ENCODE measurements around the gene KLF4. TPM values are rescaled to one million over a fixed set of nuclear protein-coding genes. Genes with fewer than 3 reads are reported as not detected.

The KLF4 gene
- total RNA-seq, 1 donor from 2014 or later, result 14.7 TPM

GRCh38 chr9:107523539-107523938 lies 34.0 kb upstream of the KLF4 start:
- Mint-ChIP-seq H3K4me1 (no peaks in the 10 kb centered on the region), H3K4me3 (no peak overlapping the region), H3K36me3 (no peaks in the 10 kb centered on the region), H3K9me3 (peaks cover 13% of the 10 kb centered on the region), H3K27ac (no peak overlapping the region), H3K27me3 (ENCODE audit: low read depth) (no peaks in the 10 kb centered on the region)
- DNase-seq (ENCODE audit: low spot score in 2 of 2, unreplicated experiment in 2 of 2), result no peak
- TF ChIP-seq CTCF (IDR thresholded peaks at IDR 0.05; ENCODE audit: unreplicated experiment), result no peak

GRCh38 chr9:107520186-107520585 lies 30.6 kb upstream of the KLF4 start:
- Mint-ChIP-seq H3K27ac (no peak overlapping the region), H3K9me3 (peaks cover 13% of the 10 kb centered on the region), H3K4me1 (no peaks in the 10 kb centered on the region), H3K36me3 (no peaks in the 10 kb centered on the region), H3K4me3 (no peak overlapping the region), H3K27me3 (ENCODE audit: low read depth) (no peaks in the 10 kb centered on the region)
- no peak for DNase-seq (ENCODE audit: low spot score in 2 of 2, unreplicated experiment in 2 of 2)
- TF ChIP-seq CTCF (IDR thresholded peaks at IDR 0.05; ENCODE audit: unreplicated experiment), result no peak

GRCh38 chr9:107518037-107518807 lies 28.7 kb upstream of the KLF4 start:
- no peaks in the 10 kb centered on the region for H3K4me1 Mint-ChIP-seq
- H3K4me3 Mint-ChIP-seq, result no peak overlapping the region
- H3K27ac Mint-ChIP-seq, result no peak overlapping the region
- no peak for DNase-seq (ENCODE audit: low spot score in 2 of 2, unreplicated experiment in 2 of 2)
- H3K36me3 Mint-ChIP-seq, result no peaks in the 10 kb centered on the region
- peaks cover 13% of the 10 kb centered on the region for H3K9me3 Mint-ChIP-seq
- TF ChIP-seq CTCF (IDR thresholded peaks at IDR 0.05; ENCODE audit: unreplicated experiment), result no peak
- no peaks in the 10 kb centered on the region for H3K27me3 Mint-ChIP-seq (ENCODE audit: low read depth)

- H3K27me3 Mint-ChIP-seq (ENCODE audit: low read depth), result peaks cover 3% of the 10 kb centered on the region
- no peak overlapping the region for H3K4me3 Mint-ChIP-seq
- H3K9me3 Mint-ChIP-seq, result no peaks in the 10 kb centered on the region
- no peak overlapping the region for H3K27ac Mint-ChIP-seq
- no peaks in the 10 kb centered on the region for H3K4me1 Mint-ChIP-seq
- no peak for TF ChIP-seq CTCF (IDR thresholded peaks at IDR 0.05; ENCODE audit: unreplicated experiment)
- no peaks in the 10 kb centered on the region for H3K36me3 Mint-ChIP-seq
- no peak for DNase-seq (ENCODE audit: low spot score in 2 of 2, unreplicated experiment in 2 of 2)
These were observed 24.0 kb upstream of the KLF4 start for GRCh38 chr9:107513464-107514100.

GRCh38 chr9:107504585-107505455 lies 15.3 kb upstream of the KLF4 start:
- H3K27me3 Mint-ChIP-seq (ENCODE audit: low read depth), result peaks cover under 1% of the 10 kb centered on the region
- no peak overlapping the region for H3K27ac Mint-ChIP-seq
- no peak for TF ChIP-seq CTCF (IDR thresholded peaks at IDR 0.05; ENCODE audit: unreplicated experiment)
- H3K4me3 Mint-ChIP-seq, result no peak overlapping the region
- DNase-seq (ENCODE audit: low spot score in 2 of 2, unreplicated experiment in 2 of 2), result no peak
- no peaks in the 10 kb centered on the region for H3K9me3 Mint-ChIP-seq
- H3K4me1 Mint-ChIP-seq, result peaks cover 2% of the 10 kb centered on the region
- no peaks in the 10 kb centered on the region for H3K36me3 Mint-ChIP-seq
